HG03103 (cell line): ENCODE data around the gene STUM.

Experiments
- ATAC-seq: cut with Tn5 transposase; IDR thresholded peaks from one replicate; pipeline ENCODE4 v1.9.1; 2021; ENCODE audit warnings: low read depth; ENCODE audit not compliant: unreplicated experiment

STUM gene

GRCh38 chr1:226649244-226649643 is 100.7 kb downstream of the STUM start:
- ATAC-seq = no peak

GRCh38 chr1:226649780-226650179 is 101.2 kb downstream of the STUM start:
- no peak for ATAC-seq

- no peak for ATAC-seq
Measured at GRCh38 chr1:226650236-226650841, 101.8 kb downstream of the STUM start.

- ATAC-seq = no peak
Measured at GRCh38 chr1:226651041-226651731, 102.6 kb downstream of the STUM start.

GRCh38 chr1:226651732-226652105 is 103.2 kb downstream of the STUM start:
- no peak for ATAC-seq

GRCh38 chr1:226652613-226653012 is 104.0 kb downstream of the STUM start:
- ATAC-seq = no peak

GRCh38 chr1:226653311-226653921 is 104.9 kb downstream of the STUM start:
- peak; percentile 54 for ATAC-seq

- ATAC-seq = no peak
Measured at GRCh38 chr1:226654046-226654667, 105.6 kb downstream of the STUM start.

- ATAC-seq = no peak
Measured at GRCh38 chr1:226654668-226655055, 106.1 kb downstream of the STUM start.

- ATAC-seq = no peak
Measured at GRCh38 chr1:226655251-226656163, 106.9 kb downstream of the STUM start.

- ATAC-seq = no peak
Measured at GRCh38 chr1:226656201-226656600, 107.6 kb downstream of the STUM start.

GRCh38 chr1:226656601-226657277 is 108.2 kb downstream of the STUM start:
- no peak for ATAC-seq

- ATAC-seq = no peak
Measured at GRCh38 chr1:226657895-226658545, 109.5 kb downstream of the STUM start.

- no peak for ATAC-seq
Measured at GRCh38 chr1:226658546-226659125, 110.1 kb downstream of the STUM start.
